Measurements from ENCODE around the gene RADIL.

The RADIL gene

DNA sequence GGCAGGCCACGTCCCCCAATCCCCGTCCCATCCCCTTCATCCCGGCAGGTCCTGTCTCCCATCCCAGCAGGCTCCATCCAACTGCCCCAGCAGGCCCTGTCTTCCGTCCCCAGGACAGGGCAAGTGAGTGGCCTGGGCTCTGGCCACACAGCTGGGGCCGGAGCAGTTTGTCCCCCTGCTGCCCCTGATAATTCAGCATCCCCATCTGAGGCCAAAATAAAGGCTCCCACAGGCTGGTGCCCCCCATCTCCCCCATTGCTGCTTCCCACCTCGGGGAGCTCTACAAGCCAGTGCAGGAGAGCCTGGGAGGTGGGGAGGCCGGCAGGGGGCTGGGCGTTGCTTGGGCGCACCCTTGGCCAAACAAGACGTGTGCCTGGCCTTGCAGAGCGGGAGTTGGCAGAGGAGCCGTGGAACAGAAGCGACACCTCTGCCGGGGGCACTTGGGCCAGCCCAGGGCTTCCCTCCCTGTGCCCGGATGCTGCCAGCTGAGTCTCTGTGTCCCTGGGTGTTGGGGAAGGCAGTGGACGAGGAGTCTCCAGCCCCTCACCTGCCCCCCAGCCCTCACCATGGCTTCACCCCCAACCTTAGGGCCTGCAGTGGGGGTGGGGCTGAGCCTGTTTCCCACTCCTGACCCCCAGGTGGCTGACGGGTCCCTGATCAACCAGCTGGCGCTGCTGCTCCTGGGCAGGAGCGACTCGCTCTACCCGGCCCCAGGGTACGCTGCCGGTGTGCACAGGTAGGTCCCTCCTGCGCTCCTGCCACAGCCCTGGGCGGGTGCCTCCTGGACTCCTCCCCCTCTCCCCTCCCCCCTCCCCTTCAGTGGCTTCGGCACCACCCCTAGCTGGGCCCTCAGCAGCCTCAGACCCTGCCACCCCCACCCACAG is 94.1 kb downstream of the RADIL start:
- DNase-seq, result no peak

DNA sequence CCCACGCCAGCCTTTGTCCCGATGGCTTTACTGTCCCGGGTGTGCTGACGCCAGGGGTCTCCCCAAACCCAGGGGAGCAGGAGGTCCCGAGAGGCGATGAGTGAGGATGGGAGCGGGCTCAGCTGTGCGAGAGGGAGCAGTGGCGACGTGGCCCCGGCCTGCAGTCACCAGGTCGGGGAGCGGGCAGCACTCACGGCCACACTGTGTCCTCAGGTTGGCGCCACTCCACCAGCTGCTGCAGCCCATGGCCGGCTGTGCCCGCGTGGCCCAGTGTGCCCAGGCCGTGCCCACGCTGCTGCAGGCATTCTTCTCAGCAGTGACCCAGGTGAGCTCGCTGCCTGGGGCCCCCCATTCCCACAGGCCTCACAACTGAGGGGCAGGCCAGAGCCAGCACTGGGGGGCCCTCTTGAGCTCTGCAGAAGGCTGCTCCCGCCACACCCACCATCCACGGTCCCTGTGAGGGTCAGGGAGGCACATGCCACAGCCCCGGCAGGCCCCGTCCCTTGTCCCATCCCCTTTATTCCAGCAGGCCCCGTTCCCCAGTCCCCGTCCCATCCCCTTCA is 94.8 kb downstream of the RADIL start:
- no peak for DNase-seq

DNA sequence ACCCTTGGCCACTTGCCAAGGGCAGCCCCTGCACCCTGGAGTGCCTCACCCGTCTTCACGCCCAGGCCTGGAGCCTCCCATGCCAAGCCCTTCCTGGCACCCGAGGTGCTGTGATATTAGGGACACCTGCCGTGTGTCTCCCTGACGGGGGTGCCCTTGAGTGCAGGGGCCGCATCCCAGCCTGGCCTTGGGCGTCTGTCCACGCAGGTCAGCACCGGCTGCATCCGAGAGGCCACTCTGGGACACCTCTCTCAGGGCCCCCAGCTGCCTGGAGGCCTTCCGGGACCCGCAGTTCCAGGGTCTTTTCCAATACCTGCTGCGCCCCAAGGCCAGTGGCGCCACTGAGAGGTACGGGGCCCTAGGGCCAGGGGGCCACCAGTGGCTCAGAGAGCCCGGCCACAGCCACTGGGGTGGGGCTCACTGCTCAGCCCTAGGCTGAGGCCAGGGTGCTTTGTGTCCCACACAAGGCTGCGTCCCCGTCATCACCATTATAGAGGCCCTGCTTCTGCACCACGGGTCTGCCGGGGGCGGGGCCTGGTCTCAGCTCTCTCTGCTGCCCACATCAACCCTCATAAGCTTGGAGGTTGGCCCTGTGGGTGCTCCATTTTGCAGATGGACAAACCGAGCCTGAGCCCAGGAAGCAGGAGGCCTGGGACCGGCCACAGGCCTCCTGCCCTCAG is 95.4 kb downstream of the RADIL start:
- DNase-seq, result no peak

DNA sequence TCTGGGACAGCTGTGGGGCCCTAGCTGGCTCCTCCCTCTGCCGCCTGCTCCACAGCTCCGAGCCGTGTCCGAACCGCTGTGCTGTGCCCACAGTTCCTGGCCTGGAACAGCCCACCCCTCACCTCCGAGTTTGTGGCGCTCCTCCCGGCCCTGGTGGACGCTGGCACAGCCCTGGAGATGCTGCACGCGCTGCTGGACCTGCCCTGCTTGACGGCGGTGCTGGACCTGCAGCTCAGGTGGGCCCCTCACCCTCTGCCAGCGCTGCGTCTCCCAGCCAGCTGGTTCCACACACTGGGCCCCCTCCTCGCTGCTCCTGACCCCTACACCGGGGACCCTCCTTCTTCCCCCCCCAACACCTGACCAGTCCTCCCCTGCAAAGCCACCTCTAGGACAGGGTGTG is 96.0 kb downstream of the RADIL start:
- no peak for DNase-seq

DNA sequence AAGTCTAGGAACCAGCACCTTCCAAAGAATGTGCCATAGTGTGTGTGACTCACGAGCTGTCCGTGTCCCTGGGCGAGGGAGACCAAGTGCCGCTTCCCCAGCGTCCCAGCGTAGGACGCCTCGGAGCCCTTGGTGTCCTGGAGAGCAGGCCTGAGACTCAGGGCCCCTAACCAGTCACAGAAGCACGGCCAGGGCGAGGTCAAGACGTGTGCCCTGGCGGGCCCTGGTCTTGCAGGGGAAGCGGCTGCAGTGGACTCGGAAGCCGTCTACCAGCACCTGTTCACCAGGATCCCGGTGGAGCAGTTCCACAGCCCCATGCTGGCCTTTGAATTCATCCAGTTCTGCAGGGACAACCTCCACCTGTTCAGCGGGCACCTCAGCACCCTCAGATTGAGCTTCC is 97.5 kb downstream of the RADIL start:
- no peak for DNase-seq

DNA sequence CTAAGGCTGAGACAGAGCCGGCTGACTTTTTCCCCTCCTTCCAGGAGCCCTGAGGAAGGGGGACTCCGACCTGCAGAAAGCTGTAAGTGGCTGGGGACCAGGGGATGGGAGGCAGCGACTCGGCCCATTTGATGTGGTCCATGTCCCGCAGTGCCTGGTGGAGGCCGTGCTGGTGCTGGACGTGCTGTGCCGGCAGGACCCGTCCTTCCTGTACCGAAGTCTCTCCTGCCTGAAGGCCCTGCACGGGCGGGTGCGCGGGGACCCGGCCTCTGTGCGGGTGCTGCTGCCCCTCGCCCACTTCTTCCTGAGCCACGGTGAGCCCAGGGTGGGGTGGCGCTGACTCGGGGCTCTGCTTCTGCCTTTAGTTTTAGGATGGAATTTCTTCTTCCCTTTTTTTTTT is 98.1 kb downstream of the RADIL start:
- DNase-seq, result no peak

DNA sequence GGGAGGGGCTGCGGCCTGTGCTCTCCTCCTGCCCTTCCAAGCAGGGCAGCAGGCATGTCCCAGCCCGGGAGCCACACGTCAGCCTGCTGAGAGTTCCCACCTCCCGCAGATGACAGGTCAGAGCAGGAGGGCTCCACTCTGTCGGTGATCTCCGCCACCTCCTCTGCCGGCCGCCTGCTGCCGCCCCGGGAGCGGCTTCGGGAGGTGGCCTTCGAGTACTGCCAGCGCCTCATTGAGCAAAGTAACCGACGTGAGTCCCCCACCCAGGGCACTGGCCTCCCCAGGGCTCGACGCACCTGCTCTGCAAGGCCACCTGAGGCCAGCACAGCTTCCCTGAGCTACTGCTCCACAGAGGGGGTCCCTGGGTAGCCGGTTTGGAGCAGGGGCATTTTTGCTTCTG is 98.7 kb downstream of the RADIL start:
- no peak for DNase-seq

DNA sequence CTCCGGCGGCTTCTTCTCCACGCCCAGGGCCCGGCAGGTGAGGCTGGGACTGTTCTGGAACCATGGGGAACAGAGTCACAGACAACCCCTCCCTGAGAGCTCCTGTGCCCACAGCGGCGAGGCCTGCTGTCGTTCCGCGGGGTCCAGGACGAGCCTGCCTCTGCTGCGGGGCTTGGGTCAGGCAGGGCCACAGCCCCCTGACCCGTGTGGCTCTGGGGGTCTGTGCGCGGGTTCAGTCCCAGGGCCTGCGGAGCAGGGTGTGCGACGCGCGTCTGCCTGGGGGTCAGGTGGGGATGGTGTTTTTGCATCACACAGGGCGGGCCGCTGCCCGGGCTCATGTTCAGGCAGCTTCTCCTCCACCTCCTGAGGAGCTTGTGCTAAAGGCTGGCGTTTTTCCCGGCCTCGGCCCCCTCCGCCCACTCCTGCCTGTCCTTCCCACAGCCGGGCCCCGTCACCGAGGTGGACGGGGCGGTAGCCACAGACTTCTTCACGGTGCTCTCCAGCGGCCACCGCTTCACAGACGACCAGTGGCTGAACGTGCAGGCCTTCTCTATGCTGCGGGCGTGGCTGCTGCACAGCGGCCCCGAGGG is 99.7 kb downstream of the RADIL start:
- no peak for DNase-seq

DNA sequence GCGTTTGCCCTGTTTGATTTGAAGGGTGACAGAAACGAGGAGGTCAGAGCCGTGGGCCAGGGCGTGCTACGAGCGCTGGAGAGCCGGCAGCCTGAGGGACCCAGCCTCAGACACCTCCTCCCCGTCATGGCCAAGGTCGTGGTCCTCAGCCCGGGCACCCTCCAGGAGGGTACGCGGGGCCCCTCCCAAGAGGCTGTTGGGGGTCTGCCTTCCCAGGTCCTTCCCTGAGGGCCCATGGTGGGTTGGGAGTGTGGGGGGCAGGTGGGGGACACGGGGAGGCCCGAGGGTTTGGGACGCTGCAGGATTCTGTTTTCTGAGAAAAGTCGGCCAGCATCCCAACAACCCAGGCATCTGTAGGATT is 100.2 kb downstream of the RADIL start:
- no peak for DNase-seq

DNA sequence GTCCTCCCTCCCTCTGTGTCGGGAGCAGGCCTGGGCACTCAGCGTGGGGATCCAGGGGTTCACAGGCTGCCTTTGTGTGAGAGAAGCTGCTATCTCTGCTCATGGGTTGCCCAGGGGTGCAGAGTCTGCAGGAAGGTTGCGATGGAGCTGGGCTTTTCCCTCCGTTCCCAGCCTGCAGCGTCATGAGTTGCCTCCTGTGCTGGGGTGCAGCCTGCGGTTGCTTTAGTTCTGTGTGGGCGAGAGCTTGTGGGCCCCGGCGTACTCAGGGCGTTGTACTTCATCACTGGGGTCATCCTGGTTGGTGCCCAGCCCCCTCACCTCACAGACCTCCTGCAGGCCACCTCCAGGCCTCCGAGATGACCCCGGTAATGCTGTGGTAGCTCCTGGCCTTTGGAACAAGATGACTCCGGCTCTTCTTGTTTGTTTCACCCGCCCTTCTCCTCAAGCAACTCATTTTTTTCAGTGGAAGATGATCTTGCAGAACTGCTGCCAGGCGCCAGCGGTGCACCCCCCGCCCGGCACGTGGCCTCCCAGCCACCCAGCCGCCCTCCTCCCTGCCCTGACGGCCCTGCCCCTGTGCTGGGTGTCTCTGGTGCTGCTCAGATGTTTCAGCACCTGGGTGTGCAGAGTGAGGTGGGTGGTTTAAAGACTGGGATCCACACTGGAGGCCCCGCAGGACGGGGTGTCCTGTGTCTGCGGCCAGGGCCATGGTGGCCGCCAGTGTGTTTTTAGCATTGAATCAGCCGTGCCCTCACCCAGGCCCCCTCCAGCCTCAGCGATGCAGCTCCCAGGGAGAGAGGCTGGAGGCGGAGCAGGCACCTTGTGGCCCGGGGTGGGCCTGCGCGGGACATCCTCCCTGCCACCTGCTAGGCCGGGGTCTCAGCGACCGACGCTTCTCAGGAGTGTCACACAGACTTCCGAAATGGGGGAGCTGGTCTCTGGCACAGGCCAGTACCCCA is 100.9 kb downstream of the RADIL start:
- DNase-seq, result no peak

DNA sequence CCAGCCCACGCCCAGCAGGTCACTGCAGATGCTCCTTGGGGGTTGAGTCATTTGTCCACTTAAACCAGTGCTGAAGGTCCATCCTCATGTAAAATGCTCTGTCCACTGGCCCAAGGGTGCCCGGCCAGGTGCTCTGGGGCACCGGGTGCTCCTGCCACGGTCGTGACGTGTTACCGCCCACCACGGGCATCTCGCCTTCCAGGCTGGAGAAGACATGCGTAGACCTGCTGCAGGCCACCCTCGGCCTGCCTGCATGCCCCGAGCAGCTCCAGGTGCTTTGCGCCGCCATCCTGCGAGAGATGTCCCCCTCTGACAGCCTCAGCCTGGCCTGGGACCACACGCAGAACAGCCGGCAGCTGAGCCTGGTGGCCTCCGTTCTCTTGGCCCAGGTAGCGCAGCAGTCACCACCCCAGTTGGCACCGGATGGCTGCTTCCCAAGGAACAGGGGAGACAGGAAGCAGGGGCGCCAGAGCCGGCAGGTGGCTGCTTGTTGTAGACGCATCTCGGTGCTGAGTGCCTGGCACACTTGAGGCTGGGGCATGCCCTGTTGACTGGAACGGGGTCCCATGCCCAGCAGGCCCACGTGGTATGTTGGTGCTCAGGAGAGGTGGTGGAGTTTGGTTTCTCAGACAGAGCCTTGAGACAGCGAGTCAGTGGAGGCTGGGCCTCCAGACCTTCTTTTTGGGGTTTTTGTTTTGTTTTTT is 102.0 kb downstream of the RADIL start:
- DNase-seq, result no peak

DNA sequence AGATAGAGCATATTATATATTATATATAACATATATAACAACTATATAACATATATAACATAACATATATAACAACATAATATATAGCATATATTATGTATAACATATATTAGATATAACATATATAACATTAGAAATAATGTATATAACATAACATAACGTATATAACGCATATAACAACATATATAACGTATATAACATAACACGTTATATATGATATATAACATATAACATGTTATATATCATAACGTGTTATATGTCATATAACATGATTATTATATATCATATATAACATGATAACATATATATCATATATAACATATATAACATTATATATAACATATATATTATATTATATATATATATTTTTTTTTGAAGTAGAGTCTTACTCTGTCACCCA is 104.4 kb downstream of the RADIL start:
- DNase-seq, result no peak

DNA sequence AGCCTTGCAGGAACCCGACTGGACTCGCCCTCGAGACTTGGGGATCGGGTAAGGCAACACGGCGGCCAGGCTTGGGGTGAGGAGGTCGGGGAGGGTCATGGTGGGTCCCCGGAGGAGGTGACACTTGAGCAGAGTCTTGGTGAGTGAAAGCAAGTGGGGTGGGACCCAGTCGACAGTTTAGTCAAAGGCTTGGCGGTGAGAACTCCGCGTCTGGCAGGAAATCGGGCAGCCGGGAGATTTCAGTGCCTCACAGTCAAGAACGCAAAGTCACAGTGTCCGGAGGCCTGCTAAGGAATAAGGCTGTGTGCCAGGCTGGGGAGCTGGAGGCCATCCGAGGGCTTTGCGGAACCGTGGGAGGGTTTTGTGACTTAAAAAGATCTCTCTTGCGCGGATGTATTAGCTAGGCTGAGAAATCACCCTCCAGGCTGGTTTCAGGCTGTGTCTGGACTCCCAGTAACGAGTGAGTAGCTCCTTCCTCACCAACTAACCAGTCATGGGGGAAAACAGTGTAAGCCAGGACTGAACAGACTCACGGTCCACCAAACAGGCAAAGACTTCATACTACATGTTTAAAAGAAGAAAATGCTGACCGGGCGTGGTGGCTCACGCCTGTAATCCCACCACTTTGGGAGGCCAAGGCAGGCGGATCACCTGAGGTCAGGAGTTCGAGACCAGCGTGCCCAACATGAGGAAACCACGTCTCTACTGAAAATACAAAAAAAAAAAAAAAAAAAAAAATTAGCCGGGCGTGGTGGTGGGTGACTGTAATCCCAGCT is 107.5 kb downstream of the RADIL start:
- no peak for DNase-seq

DNA sequence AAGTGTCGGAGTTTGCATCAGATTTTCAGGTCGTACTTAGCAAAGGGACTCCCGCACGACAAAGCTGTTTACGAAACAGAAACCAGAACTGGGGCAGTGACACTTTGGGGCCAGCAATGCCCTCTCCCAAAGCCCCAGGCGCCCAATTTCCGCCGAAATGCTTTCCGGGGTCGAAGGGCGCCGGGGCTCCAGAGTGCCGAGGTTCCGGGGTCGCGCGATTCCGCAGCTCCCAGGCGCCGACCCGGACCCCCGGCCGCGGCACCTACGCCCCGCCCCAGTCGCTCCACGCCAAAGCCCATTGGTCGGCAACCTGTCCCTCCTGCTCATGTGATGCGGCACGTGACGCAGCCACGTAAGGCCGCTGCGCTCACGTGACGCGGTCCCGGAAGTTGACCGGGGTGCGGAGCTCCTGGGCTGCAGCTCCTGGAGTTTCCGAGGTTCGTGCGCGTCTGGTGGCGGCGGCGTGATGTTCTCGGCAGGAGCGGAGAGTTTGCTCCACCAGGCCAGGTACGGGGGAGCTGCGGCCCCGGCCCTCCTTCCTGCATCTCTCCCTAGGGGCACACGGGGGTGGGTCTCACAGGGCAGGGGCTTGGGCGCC is 108.2 kb downstream of the RADIL start, which contains the start of gene AP5Z1:
TSS of gene AP5Z1 (plus strand) at position 374 of the 598 bp plus-strand sequence. CDS start at position 467, 93 bp downstream.
- peak; percentile 72 for DNase-seq

DNA sequence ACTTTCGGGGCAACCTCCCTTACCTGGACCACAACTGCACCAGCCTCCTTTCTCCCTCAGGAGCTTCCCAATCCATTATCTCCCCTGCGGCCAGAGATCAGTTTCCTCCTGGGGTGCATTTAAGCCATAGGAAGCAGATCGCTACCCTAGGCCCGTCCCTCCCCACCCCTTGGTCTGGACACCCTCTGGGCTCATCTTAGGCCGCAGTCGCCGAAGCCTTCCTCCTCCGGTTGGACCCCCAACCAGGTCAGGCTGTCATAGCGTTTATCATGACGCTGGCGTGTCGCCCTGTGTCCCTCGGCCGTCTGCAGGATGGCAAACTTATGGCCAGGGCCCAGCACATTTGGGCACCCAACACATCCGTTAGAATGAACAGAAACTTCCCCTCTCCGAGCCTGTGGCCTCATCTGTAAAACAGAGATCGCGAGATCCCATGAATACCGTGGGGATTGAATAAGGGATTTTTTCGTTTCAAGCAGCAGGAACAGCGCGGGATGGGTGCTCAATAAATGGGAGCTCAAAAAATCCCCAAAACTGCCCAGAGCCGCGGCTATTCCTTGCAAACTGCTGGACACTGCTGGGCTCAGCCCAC is 108.8 kb downstream of the RADIL start:
- no peak for DNase-seq

DNA sequence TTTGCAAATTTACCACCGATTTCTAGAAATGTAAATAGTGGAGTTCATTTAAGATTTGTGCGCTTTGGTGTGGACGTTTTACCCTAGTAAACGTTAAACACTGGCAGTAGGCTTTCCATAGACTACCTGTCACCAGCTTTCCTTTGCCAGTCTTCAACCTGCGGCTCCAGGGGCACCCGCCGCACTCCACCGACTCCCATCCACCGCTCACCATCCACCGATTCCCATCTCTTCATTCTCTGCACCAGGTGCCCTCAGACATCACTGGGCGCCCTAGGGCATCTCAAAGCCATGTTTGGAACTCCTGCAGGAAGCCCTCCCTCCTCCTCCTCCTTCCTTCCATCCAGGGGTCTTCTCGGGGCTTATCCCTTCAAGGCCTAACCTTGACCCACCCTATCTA is 109.5 kb downstream of the RADIL start:
- no peak for DNase-seq

DNA sequence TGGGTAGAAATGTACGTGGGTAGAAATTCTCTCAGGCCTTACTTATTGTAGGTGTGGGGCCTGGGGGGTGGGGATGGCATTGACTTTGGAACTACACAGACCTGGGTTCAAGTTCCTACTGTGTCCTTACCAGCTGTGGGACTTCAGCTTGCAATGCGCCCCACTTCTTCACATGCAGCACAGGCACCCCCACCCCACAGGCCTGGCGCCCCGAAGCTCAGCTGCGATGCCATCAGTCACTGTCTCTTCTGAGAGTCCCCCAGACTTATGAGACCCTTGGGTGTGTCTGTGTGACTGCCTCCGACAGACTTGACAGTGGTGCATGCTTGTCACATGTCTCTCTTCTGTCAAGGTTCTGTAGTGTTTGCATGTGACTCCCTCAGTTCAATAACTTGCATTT is 111.2 kb downstream of the RADIL start:
- DNase-seq, result no peak

DNA sequence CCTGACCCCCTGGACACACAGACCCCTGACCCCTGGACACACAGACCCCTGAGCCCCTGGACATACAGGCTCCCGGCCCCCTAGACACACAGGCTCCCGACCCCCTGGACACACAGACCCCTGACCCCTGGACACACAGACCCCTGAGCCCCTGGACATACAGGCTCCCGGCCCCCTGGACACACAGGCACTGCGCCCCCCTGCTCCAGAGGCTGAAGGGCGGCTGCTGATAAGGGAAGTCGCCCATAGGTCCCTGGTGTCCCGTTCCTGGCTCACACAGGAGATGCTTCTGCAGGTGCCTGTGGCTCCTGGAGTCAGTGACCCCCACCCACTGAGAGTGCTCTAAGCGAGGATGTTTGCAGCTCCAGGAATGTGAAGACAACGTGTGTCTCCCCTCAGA is 111.8 kb downstream of the RADIL start:
- DNase-seq, result no peak

DNA sequence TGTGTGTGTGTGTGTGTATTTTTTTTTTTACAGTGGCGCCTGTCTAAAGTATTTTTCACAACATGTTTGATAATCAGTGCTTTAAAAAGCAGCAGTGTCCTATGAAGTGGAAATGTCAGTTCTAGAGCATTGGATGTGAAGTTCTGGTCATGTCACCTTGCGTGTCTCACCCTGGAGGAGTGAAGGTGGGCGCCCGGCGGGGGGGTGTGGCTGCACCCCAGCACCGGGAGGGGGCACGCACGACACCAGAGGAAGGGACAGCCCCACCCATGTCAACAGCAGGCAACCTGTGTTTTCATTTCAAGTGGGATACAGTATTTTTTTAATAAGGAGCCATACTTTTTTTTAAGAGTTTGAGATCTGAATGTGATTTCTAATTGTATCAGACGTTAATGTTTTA is 112.6 kb downstream of the RADIL start:
- DNase-seq, result no peak

DNA sequence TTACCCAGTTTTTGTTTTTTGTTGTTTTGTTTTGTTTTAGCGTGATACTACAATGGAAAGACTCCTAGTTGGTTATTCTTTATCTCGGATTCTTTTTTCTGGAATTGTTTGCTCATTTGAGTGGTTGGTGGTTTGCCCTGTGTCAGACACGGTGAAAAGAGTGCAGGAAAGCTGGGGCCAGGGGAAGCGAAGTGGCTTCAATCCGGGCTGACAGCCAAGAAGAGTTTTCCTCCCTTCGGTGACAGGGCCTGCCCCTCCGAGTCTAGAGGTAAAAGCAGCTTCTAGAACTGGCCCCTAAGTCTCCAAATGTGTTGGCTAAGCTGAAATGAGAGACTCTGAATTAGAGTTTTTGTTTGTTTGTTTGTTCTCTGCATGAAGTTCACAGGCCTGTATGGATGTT is 113.8 kb downstream of the RADIL start:
- no peak for DNase-seq
